Colonic mucosa (tissue), 4 donors: ENCODE measurements around the gene HEATR5A. TPM values are rescaled to one million over a fixed set of nuclear protein-coding genes. Genes with fewer than 3 reads are reported as not detected.
"Not testable (repeated sequence)": the region's sequence is repeated elsewhere in the genome, so short reads cannot be mapped to it uniquely, and the experiment has no call there.

ENCODE experiments used
- DNase-seq: peaks from one replicate; pipeline ENCODE4 v3.0.0-alpha.2; 2020
- H3K27ac ChIP-seq: fragments of 200-600 bp; one replicate; pipeline ENCODE4 v1.8.0; 2021
- H3K27me3 ChIP-seq: fragments of 200-600 bp; one replicate; pipeline ENCODE4 v1.8.0; 2021
- H3K36me3 ChIP-seq: fragments of 200-600 bp; one replicate; pipeline ENCODE4 v1.8.0; 2021
- H3K4me1 ChIP-seq: fragments of 200-600 bp; one replicate; pipeline ENCODE4 v1.8.0; 2021; ENCODE audit warnings: mild to moderate bottlenecking
- H3K4me3 ChIP-seq: fragments of 200-600 bp; one replicate; pipeline ENCODE4 v1.8.0; 2021
- H3K9ac ChIP-seq, 2 donors: one replicate each; pipeline ENCODE4 v1.7.0; 2013; ENCODE audit warnings: control low read depth in 2 of 2, low read depth in 2 of 2, low read length in 2 of 2
- H3K9me3 ChIP-seq: fragments of 200-600 bp; one replicate; pipeline ENCODE4 v1.8.0; 2021
- intact Hi-C: fragments of 100-400 bp; cut with DNase I; formaldehyde crosslinking; loops from one replicate; pipeline ENCODE4 v1.14.1; 2022
- total RNA-seq, 2 donors: library from RNA; stranded (reverse); fragmentation: NEBNext Ultra II Directional in 1 of 2; extraction: Animal tissue kit (Norgen Biotek cat#: 25700) in 1 of 2; gene quantifications; one replicate each; pipeline ENCODE4 v1.2.1, GENCODE V29; 2021
- TF ChIP-seq, protein P1 (sequence below): fragments of 200-600 bp; IDR thresholded peaks from one replicate; pipeline ENCODE4 v1.8.0; 2022; ENCODE audit warnings: antibody characterized with exemption, mild to moderate bottlenecking
- donor health status: healthy.
- donor health status: DM: no; HTN: no; CAD: no.
- donor health status: DM: no; HTN: no; CAD: no.

HEATR5A gene
- total RNA-seq, 2 donors from 2014 or later, result 45.5 to 58.2 TPM

DNA sequence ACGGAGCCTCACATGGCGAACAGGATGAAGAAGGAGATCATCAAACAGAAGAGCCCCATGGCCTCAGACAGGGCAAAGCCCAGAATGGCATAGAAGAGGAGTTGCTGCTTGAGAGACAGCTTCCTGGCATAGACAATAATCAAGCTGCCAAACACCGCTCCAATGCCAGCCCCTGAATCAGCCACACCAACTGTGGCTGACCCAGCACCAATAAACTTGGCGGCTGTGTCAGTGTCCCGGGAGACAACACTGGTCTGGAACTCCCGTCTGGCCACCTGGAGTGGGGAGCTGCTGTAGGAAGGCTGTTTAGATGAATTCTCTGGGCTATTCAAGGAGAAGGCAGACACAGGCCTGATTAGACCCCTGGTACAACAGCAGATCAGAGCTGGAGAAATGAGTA lies 100.1 kb downstream of the HEATR5A start:
- Histone ChIP-seq H3K4me3 (no peak overlapping the region), H3K36me3 (no peaks in the 10 kb centered on the region), H3K9ac (no peak overlapping the region), H3K27ac (no peak overlapping the region), H3K4me1 (no peaks in the 10 kb centered on the region), H3K9me3 (no peaks in the 10 kb centered on the region), H3K27me3 (no peaks in the 10 kb centered on the region)
- intact Hi-C loops, result no loop called here
- no peak for DNase-seq
- TF ChIP-seq, protein P1, sequence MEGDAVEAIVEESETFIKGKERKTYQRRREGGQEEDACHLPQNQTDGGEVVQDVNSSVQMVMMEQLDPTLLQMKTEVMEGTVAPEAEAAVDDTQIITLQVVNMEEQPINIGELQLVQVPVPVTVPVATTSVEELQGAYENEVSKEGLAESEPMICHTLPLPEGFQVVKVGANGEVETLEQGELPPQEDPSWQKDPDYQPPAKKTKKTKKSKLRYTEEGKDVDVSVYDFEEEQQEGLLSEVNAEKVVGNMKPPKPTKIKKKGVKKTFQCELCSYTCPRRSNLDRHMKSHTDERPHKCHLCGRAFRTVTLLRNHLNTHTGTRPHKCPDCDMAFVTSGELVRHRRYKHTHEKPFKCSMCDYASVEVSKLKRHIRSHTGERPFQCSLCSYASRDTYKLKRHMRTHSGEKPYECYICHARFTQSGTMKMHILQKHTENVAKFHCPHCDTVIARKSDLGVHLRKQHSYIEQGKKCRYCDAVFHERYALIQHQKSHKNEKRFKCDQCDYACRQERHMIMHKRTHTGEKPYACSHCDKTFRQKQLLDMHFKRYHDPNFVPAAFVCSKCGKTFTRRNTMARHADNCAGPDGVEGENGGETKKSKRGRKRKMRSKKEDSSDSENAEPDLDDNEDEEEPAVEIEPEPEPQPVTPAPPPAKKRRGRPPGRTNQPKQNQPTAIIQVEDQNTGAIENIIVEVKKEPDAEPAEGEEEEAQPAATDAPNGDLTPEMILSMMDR, result no peak

DNA sequence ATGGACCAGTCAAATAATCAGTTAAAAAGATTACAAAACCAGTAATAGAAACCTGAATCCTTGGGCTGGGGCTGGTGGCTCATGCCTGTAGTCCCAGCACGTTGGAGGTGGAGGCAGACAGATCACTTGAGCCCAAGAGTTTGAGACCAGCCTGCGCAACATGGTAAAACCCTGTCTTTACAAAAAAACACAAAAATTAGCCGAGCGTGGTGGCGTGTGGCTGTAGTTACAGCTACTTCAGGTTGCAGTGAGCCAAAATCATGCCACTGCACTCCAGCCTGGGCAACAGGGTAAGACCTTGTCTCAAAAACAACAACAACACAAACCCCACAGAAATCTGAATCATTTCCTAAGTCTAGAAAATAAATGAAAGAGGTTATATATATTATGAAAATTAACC lies 100.6 kb downstream of the HEATR5A start:
- TF ChIP-seq, protein P1, result no peak
- no peaks in the 10 kb centered on the region for H3K9me3 ChIP-seq
- H3K36me3 ChIP-seq, result no peaks in the 10 kb centered on the region
- H3K4me3 ChIP-seq, result no peak overlapping the region
- no peak for DNase-seq
- no peak overlapping the region for H3K27ac ChIP-seq
- H3K9ac ChIP-seq, result no peak overlapping the region
- H3K4me1 ChIP-seq, result no peaks in the 10 kb centered on the region
- H3K27me3 ChIP-seq, result no peaks in the 10 kb centered on the region
- intact Hi-C loops, result no loop called here

DNA sequence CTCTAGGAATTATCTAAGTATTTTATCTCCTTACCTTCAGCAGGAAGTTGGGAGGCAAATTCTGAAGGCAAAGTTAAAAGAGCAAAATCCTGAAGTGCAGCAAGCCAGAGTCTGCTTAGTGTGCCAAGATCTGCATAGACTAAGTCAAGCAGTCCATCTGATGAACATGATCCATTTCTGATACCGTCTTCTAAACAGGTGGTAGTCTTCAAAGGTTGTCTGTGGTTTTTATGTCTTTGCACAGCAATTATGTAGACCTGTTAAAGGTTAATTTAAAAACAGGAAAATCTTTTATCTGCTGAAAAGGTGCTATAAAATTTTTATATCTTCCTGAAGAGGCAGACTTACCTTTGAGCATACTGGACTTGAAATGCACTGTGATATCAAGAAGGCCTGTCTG lies 107.4 kb downstream of the HEATR5A start:
- TF ChIP-seq, protein P1, result no peak
- H3K36me3 ChIP-seq, result peaks cover 10% of the 10 kb centered on the region
- intact Hi-C loops, result no loop called here
- no peaks in the 10 kb centered on the region for H3K27me3 ChIP-seq
- H3K4me1 ChIP-seq, result no peaks in the 10 kb centered on the region
- no peak overlapping the region for H3K27ac ChIP-seq
- no peaks in the 10 kb centered on the region for H3K9me3 ChIP-seq
- no peak overlapping the region for H3K4me3 ChIP-seq
- no peak overlapping the region for H3K9ac ChIP-seq
- DNase-seq, result no peak

DNA sequence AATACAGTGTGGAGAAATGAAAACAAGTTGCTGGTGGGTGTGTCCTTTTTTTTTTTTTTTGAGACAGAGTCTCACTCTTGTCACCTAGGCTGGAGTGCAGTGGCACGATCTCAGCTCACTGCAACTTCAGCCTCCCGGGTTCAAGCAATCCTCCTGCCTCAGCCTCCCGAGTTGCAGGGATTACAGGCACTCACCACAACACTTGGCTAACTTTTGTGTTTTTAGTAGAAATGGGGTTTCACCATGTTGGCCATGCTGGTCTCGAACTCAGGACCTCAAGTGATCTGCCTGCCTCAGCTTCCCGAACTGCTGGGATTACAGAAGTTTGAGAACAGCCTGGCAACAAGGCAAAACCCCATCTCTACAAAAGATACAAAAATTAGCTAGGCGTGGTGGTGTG lies 108.0 kb downstream of the HEATR5A start:
- H3K27me3 ChIP-seq, intact Hi-C loops, H3K9ac ChIP-seq, H3K4me1 ChIP-seq, H3K4me3 ChIP-seq, H3K9me3 ChIP-seq, DNase-seq, H3K27ac ChIP-seq: not testable (repeated sequence)
- peaks cover 10% of the 10 kb centered on the region for H3K36me3 ChIP-seq

DNA sequence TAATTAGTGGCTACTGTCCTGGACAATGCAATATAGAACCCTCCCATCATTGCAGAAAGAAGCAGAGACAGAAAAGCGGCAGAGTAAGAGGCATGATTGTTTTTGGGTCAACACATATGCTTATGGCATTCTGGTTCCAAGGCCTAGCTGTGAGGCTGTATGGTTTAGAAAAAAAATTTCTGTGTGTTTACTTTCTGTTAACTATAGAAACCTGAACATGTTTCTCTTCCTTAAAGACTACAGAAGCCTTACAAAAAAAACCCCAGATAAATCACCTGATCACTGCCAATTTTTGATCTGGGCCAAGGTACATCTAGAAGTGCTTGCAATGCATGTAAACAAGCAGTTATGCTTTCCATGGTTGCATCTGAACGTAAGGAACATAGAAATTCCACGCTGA lies 112.7 kb downstream of the HEATR5A start:
- intact Hi-C loops, result no loop called here
- Histone ChIP-seq H3K9ac (no peak overlapping the region), H3K4me3 (no peak overlapping the region), H3K27ac (no peak overlapping the region), H3K36me3 (peaks cover 8% of the 10 kb centered on the region), H3K9me3 (no peaks in the 10 kb centered on the region), H3K4me1 (no peaks in the 10 kb centered on the region), H3K27me3 (no peaks in the 10 kb centered on the region)
- DNase-seq, result no peak
- TF ChIP-seq, protein P1, result no peak

DNA sequence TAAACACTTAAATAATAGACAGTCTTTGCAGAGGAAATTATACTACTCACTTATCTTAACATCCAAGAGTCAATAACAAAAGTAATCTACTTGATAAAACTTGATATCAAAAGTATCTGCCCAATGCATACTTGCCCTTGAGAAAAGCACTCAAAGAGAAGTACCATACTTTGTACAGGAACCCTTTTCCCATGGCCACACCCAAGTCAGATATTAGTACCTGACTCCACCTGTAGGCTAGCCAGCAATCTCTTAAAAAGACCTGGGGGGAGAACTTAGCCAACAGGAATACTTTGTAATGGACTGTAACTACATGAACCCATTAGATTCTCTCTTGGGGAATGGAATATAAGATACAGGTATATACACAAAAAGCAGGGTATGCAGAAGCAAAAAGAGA lies 113.2 kb downstream of the HEATR5A start:
- Histone ChIP-seq H3K4me3 (no peak overlapping the region), H3K9ac (no peak overlapping the region), H3K9me3 (no peaks in the 10 kb centered on the region), H3K36me3 (peaks cover 3% of the 10 kb centered on the region), H3K27me3 (no peaks in the 10 kb centered on the region), H3K27ac (no peak overlapping the region), H3K4me1 (no peaks in the 10 kb centered on the region)
- intact Hi-C loops, result no loop called here
- TF ChIP-seq, protein P1, result no peak
- no peak for DNase-seq
